GM19467 (cell line): ENCODE results near the gene SYT12.
"Not testable (repeated sequence)": the region's sequence is repeated elsewhere in the genome, so short reads cannot be mapped to it uniquely, and the experiment has no call there.

Experiments
- ATAC-seq: cut with Tn5 transposase; IDR thresholded peaks from one replicate; pipeline ENCODE4 v1.9.1; 2021; ENCODE audit warnings: mild to moderate bottlenecking, moderate library complexity; ENCODE audit not compliant: unreplicated experiment

The SYT12 gene, protein sequence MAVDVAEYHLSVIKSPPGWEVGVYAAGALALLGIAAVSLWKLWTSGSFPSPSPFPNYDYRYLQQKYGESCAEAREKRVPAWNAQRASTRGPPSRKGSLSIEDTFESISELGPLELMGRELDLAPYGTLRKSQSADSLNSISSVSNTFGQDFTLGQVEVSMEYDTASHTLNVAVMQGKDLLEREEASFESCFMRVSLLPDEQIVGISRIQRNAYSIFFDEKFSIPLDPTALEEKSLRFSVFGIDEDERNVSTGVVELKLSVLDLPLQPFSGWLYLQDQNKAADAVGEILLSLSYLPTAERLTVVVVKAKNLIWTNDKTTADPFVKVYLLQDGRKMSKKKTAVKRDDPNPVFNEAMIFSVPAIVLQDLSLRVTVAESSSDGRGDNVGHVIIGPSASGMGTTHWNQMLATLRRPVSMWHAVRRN

DNA sequence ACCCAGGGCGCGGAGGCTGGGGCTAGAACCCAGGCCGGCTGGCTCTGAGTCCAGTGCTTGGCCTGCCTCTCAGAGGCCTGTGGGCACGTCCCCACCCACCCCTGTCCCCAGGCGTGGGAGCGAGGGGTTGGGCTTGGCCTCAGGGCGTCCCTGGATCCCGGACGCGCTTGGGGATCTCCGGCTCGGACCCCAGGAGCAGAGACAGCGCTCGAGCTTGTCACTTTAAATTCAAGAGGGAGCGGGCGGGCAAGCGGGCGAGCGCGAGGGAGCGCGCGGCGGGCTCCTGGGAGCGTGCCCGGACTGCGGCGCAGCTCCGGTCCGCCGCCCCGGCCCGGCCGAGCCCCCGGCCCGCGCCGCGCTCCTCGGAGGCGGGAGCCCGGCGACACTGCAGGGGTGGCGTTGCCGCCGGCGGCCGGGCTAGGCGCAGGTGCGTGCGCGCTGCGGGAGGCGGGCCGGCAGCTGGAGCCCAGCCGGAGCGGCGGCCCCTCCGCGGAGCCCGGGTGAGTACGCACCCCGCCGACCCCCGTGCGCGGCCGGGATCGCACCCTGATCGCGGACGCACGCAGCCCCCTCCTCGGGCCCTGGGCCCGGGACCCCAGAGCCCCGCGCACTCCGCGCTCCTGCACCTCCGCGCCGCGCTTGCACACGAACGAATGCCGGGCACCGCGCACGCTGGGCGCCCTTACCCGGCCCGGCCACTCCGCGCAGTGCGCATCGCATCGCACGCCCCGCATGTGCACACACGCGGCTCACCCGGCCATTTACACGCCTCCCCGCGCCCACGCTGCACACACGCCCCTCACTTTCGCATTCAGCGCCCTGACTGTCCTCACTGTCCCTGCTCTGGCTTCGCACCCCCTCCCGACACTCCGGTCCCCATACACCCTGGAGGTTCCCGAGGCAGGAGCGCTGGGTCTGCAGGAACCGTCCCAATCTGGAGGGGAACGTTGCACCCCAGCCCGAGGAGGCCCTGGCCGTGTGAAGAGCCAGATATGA, at the start of gene SYT12:
SYT12 (plus strand) TSS at position 174 of the 996 bp plus-strand sequence. CDS start 7,011 bp downstream, outside the sequence.
- no peak for ATAC-seq

DNA sequence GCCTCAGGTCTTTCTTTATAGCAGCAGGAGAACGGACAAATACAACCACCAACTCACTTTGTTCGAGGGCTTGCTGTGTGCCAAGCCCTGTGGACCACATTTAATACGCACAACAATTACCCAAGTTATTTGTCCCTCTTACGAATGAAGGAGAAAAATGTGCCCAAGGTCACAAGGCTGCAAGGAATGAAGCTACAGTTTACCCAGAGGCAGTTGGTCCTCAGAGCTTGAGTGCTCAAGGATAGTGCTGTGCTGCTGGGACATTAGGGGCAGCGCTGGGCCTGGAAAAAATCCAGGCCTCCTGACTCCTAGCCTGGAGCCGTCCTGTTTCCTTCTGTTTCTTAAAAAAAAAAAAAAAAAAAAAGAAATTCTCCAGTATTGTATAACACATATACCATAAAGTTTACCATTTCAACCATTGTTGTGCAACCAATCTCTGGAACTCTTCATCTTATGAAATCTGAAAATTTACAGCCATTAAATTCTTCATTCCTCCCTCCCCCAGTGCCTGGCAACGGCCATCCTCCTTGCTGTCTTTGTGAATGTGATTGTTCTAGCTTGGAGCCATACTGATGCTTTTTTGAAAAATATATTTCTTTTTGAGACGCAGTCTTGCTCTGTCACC, 48.9 kb upstream of the SYT12 start:
- no peak for ATAC-seq

DNA sequence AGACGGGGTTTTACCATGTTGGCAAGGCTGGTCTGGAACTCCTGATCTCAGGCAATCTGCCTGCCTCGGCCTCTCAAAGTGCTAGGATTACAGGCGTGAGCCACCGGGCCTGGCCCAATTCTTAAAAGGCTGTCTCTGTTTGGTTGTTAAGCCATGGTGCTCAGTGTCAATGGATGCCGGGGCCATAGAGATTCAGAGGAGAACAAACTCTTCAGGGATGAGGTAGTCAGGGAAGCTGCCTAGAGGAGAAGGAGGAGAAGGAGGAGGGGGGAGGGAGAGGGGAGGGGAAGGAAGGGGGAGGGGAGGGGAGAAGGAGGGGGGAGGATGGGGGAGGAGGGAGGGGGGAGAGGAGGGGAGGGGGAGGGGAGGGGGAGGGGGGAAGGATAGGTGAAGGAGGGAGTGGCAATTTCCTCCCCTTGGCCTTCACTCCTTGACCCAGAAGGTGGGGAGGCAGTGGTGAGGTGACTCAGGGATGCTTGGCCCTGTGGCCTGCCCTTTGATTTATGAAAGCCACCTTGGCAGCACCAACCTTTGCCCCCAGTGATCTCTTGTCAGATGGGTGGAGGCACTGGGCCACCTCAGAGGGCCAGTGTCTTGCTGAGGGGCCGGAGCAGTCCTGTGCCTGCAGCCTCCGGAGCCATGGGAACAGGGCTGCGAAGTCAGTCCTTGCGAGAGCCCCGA, 48.1 kb upstream of the SYT12 start, which contains the start of gene C11orf86:
C11orf86 (plus strand) TSS at position 581 of the 681 bp plus-strand sequence; CDS start at position 640, 59 bp downstream.
- no peak for ATAC-seq

DNA sequence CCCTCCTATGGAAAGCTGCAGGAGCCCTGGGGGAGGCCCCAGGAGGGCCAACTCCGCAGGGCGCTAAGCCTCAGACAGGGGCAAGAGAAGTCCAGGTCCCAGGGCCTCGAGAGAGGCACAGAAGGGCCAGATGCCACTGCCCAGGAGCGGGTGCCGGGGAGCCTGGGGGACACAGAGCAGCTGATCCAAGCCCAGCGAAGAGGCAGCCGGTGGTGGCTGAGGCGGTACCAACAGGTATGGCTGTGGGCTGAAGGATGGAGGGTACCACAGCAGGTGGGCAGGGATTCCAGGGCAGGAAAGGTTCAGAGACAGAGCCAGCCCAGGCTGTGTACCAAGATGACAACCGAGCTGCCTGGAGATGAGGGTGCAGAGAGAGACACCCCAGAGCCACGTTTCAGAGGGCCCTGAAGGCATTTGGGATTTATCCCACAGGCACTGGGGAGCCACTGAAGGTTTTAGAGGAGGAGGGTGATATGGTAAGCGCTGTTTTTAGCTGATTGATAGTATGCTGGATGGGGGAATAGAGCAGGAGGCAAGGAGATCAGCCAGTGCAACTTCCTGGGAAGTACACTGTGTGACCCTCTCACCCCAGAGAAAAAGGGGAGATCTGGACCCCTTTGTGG, 47.4 kb upstream of the SYT12 start:
- ATAC-seq: no peak

DNA sequence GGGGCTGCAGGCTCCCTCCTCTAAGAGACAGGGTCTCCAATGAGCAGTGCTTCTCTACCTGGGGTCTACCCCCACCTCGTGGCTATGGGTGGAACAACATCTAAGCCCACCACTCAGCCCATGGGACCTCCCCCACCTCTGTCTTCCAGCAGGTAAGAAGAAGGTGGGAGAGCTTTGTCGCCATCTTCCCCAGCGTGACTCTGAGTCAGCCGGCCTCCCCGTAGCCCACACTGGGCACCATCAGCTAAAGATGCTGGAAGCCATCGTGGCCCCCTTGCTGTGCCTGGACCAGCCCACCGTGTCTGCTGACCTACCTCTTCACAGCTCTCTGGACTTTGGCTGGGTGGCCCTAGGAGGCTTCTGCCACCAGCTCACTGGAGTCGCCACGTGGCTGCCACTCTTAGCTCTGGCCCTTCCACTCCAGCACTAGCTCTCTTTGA, 46.9 kb upstream of the SYT12 start:
- no peak for ATAC-seq

DNA sequence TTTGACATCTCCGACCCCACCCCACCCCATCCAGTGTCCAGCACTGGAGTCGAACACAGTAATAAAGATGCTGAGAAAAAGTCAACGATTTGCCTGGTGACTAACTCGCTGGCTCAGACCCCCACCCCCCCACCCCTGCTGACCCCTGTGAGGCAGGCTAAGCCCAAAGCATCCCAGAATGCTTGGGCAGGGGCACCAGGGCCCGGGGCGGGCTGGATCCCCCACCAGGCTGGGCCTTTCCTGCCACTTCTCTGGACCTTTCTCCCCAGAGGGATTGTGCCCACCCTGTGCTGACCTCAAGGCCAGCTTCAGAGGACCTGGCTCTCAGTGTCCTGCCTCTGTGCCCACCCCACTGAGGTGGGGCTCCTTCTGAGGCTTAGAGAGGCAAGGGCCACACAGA, 46.0 kb upstream of the SYT12 start:
- no peak for ATAC-seq

DNA sequence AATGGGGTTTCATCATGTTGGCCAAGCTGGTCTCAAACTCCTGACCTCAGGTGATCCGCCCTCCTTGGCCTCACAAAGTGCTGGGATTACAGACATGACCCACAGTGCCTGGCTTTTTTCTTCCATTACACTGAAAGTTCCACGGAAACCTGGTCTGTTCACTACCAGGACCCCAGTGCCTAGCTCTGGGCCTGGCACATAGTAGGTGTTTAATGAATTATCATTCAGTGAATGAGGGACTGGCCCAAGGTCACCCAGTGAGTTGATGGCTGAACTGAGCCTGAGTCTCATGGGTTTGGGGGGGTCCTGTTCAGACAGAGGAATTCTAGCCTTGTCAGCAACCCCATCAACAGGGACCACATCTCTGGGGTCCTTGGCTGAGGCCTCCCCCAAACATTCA, 44.7 kb upstream of the SYT12 start:
- ATAC-seq: no peak

DNA sequence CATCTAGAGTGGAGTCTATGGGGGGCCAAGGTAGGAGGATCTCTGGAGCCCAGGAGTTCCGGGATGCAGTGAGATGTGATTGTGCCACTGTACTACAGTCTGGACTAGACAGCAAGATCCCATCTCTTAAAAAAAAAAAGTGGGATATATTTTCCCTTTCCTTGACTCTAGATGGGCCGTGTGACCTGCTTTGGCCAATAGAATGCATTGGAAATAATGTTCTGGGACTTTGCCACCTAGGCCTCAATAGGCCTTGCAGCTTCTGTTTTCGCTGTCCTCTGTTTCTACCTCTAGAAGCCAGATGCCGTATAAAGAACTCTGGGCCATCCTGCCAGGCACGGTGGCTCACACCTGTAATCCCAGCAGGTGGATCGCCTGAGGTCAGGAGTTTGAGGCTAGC, 44.2 kb upstream of the SYT12 start:
- ATAC-seq: no peak

DNA sequence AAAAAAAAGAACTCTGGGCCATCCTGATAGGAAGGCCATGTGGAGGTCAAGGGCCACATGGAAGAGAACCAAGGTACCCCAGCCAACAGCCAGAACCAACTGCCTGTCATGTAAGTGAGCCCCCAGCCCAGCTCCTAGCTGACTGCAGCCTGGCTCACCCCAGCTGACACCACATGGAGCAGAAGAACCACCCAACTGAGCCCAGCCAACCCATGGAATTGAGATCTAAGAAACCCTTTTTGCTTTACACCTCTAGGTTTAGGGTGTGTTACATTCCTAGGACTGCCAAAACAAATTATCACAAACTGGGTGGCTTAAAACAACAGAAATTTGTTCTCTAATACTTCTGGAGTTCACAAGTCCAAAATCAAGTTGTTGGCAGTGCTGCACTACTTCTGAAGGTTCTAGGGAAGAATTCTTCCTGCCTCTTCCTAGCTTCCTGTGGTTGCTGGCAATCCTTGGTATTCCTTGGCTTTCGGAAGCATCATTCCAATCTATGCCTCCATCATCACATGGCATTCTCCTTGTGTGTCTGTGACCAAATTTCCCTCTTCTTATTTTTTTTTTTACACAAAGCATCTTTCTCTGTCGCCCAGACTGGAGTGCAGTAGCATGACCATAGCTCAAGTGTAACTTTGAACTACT, 43.5 kb upstream of the SYT12 start:
- ATAC-seq: no peak

DNA sequence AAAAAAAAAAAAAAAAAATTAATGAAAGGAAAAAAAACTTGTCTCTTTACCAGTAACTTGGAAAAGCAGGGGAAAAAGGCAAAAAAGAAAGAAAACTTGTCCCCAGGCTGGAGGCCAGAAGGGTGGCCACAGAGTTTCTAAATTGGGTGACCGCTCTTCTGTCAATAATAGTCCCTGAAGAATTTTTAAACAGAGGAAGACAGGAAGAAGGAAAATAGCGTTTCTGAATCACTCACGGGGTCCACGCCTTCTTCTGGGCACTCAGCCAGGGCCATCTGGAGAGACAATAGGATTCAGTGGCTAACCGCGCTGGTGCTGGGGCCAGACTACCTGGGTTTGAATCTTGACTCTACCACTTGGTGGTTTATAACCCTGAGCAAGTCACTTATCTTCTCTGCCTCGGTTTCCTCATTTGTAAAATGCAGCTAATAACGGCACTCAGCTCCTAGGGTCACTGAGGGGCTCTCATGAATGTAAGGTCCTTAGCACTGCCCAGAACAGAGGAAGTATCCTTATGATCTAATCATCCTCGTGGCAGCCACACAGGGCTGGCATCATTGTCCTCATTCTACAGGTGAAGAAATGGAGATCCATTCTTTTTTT, 40.9 kb upstream of the SYT12 start:
- ATAC-seq: no peak

DNA sequence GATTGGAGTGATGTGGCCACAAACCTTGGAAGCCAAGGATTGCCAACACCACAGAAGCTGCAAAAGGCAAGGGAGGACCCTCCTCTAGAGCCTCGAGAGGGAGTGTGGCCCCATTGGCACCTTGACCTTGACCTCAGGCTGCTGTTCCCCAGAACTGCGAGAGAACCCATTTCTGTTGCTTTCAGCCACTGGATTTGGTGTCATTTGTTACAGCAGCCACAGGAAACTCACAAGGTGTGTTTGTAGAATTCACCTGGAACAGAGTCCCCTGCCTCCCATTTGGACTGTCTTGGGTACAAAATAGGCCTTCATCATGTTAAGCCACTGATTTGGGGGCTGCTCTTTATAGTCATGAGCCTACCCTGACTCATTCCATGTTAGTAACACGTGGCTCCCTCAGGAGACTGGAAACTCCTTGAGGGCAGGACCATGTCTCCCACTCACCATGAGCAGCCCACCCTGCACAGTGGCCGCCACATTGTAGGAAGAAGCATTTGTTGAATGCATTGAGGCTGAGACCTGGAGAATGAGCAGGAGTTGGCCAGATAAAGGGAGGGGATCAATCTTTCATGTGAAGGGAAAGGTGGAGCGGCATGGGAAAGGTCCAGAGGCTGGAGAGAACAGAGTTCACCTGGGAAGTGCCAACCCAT, 39.5 kb upstream of the SYT12 start:
- ATAC-seq: no peak

DNA sequence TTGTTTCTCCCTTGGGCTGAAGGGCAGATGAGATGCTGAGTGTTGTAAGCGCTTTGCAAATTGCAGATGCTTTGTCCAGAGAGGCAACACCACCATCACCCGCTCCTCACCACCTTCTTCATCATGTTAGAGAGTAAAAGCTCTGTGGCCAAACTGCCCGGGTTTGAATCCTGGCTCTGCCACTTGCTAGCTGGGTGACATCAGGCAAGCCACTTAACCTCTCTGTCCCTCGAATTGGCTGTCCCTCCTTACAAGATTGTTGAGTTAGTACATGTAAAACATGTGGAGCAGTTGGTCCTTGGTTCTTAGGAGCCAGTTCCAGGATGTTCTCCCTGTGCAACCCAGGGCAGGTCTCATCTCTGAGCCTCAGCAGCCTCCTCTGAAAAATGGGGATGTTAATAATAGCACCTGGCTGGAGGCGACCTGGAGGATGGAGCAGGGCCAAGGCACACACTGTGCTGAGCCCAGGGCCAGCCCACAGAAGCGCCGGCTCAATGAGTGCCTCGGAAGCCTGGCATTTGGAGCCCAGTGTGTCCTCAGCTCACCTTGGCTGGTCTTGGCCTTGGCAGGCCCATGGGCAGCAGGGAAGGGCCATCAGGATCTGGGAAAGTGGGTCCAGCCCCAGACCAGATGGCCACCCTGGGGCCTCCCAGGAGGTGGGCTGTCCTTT, 37.3 kb upstream of the SYT12 start:
- ATAC-seq: no peak

DNA sequence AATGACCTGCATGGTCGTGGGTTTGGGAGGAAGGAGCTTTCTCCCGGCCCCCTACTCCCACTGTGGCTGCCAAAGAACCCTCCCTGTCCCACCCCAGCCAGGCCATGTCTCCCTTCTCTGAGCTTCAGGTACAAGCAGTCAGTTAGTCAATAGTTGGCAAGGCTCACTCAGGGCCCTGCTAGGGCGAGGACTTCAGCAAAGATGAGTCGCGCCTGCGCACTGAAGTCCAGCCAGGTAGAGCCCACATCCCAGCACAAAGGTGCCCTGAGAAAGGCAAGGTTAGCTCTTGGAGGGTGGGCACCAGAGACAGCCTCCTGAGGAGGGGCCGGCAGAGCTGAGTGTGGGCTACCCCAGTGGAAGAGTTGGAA, 36.8 kb upstream of the SYT12 start:
- ATAC-seq: no peak

DNA sequence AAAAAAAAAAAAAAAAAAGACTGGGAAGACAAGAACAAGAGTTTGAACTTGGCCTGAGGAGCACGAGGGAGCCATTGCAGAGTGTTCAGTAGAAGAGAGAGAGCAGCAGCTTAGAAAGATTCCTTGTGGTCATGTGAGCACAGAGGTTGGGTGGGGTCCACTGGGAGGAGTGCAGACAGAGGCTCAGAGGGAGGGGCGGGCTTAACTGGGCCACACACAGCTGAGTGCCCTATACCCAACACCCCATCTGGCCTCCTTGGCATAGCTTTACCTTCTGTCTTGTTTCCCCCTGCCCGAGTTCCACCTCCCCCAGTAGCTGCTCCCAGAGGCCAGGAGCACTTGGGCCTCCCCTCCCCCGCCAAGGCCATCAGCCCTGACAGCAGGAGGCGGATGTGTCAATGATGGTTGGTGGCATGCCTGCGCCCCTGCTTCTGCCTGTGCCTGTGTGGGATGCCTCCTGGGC, 35.7 kb upstream of the SYT12 start:
- no peak for ATAC-seq

DNA sequence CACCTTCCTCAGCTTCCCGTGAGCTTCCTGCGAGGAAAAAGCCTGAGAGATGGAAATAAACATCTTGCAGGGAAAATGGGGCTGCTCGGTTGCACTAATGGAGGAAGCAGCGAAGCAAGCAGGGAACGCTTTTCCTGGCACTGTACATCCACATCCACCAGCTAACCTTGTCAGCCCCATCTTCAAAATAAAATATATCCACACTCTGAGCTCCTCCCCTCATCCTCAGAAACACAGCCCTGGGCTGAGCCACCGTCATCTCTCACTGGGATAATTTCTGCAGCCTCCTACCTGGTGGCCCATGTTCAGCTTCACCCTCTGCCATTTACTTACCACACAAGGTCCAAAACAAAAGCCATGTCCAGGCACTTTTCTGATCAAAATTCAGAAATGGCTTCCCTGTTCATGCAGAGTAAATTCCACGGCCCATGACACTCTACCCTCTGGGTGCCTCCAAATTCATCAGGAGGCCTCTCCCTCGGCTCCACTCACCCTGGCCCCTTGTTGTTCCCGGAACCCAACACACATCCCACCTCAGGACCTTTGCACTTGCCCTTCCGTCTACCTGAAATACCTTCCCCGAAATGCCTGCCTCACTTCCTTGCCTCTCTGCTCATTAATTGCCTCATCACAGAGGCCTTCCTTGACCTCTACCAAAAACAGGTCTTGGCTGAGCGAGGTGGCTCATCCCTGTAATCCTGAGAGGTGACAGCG, 34.9 kb upstream of the SYT12 start:
- no peak for ATAC-seq

DNA sequence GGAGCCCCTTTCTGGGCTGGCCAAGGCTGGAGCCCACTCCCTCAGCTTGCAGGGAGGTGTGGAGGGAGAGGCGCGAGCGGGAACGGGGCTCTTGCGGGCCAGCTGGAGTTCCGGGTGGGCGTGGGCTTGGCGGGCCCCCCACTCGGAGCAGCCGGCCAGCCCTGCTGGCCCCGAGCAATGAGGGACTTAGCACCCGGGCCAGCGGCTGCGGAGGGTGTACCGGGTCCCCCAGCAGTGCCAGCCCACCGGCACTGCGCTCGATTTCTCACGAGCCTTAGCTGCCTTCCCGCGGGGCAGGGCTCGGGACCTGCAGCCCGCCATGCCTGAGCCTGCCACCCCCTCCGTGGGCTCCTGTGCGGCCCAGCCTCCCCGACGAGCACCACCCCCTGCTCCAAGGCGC, 34.2 kb upstream of the SYT12 start:
- ATAC-seq: not testable (repeated sequence)

DNA sequence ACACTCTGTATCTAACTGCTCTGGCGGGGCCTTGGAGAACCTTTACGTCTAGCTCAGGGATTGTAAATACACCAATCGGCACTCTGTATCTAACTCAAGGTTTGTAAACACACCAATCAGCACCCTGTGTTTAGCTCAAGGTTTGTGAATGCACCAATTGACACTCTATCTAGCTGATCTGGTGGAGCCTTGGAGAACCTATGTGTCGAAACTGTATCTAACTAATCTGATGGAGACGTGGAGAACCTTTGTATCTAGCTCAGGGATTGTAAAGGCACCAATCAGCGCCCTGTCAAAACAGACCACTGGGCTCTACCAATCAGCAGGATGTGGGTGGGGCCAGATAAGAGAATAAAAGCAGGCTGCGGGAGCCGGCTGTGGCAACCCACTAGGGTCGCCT, 33.6 kb upstream of the SYT12 start:
- ATAC-seq: not testable (repeated sequence)
